ENCODE data around the gene CENPL.
A peak's percentile ranks its signal among the peaks of the same experiment; 100 is the strongest.
"Not testable (repeated sequence)": the region's sequence is repeated elsewhere in the genome, so short reads cannot be mapped to it uniquely, and the experiment has no call there.

Gene CENPL

GRCh38 chr1:173824315-173825081, at the start of gene CENPL, which contains the start of gene DARS2:
Gene CENPL (minus strand): TSS chr1:173824883. CDS start chr1:173811299, 13,584 bp downstream.
Gene DARS2 (plus strand): TSS chr1:173824673. CDS start chr1:173825230, 557 bp downstream.
- DNase-seq (ENCODE audit: low read depth) = peak; percentile 99

- no peak for DNase-seq (ENCODE audit: low read depth)
Observed at GRCh38 chr1:173871500-173871899, 46.8 kb upstream of the CENPL start.

GRCh38 chr1:173871091-173871490, 46.4 kb upstream of the CENPL start:
- DNase-seq (ENCODE audit: low read depth) = no peak

- no peak for DNase-seq (ENCODE audit: low read depth)
Observed at GRCh38 chr1:173870252-173871075, 45.8 kb upstream of the CENPL start.

GRCh38 chr1:173869021-173869359, 44.3 kb upstream of the CENPL start:
- no peak for DNase-seq (ENCODE audit: low read depth)

- DNase-seq (ENCODE audit: low read depth) = peak; percentile 50
Observed at GRCh38 chr1:173868266-173869020, 43.8 kb upstream of the CENPL start, which contains the start of gene ZBTB37. Gene ZBTB37 (plus strand): TSS chr1:173868380. CDS start chr1:173870226, 1,846 bp downstream.

GRCh38 chr1:173867753-173868265, 43.1 kb upstream of the CENPL start, which contains the start of gene GAS5:
Gene GAS5 (minus strand): TSS chr1:173867989.
- peak; percentile 100 for DNase-seq (ENCODE audit: low read depth)

GRCh38 chr1:173867141-173867752, 42.6 kb upstream of the CENPL start:
- peak; percentile 46 for DNase-seq (ENCODE audit: low read depth)

GRCh38 chr1:173866413-173867115, 41.9 kb upstream of the CENPL start:
- no peak for DNase-seq (ENCODE audit: low read depth)

GRCh38 chr1:173865468-173866164, 40.9 kb upstream of the CENPL start:
- DNase-seq (ENCODE audit: low read depth) = peak; percentile 22

GRCh38 chr1:173864179-173864867, 39.6 kb upstream of the CENPL start:
- peak; percentile 41 for DNase-seq (ENCODE audit: low read depth)

GRCh38 chr1:173863224-173864161, 38.8 kb upstream of the CENPL start:
- DNase-seq (ENCODE audit: low read depth) = no peak

GRCh38 chr1:173862769-173863223, 38.1 kb upstream of the CENPL start:
- DNase-seq (ENCODE audit: low read depth) = peak; percentile 16

- not testable (repeated sequence) for DNase-seq (ENCODE audit: low read depth)
Observed at GRCh38 chr1:173862146-173862768, 37.6 kb upstream of the CENPL start.

- DNase-seq (ENCODE audit: low read depth) = no peak
Observed at GRCh38 chr1:173861731-173862145, 37.1 kb upstream of the CENPL start.

- no peak for DNase-seq (ENCODE audit: low read depth)
Observed at GRCh38 chr1:173860065-173860464, 35.4 kb upstream of the CENPL start.

GRCh38 chr1:173859547-173859946, 34.9 kb upstream of the CENPL start:
- DNase-seq (ENCODE audit: low read depth) = not testable (repeated sequence)

Measured in iris pigment epithelial cell (primary cell).